Amniotic stem cell (primary cell): ENCODE results near the gene DPYSL4.

Experiments
- DNase-seq: peaks from one replicate; lab custom pipeline; 2025; lab: John Stamatoyannopoulos, UW

The DPYSL4 gene

GRCh38 chr10:132228616-132229015 is 41.9 kb downstream of the DPYSL4 start:
- DNase-seq: no peak

GRCh38 chr10:132229096-132229495 is 42.3 kb downstream of the DPYSL4 start:
- DNase-seq: no peak

GRCh38 chr10:132229834-132230556 is 43.2 kb downstream of the DPYSL4 start:
- no peak for DNase-seq

- no peak for DNase-seq
These were observed 43.9 kb downstream of the DPYSL4 start for GRCh38 chr10:132230557-132231210.

GRCh38 chr10:132231656-132232022 is 44.9 kb downstream of the DPYSL4 start:
- no peak for DNase-seq

- no peak for DNase-seq
These were observed 45.5 kb downstream of the DPYSL4 start for GRCh38 chr10:132232023-132232951.

- DNase-seq: no peak
These were observed 46.2 kb downstream of the DPYSL4 start for GRCh38 chr10:132232981-132233380.

GRCh38 chr10:132233501-132234085 is 46.8 kb downstream of the DPYSL4 start:
- no peak for DNase-seq

GRCh38 chr10:132234860-132235259 is 48.1 kb downstream of the DPYSL4 start:
- no peak for DNase-seq

- no peak for DNase-seq
These were observed 49.4 kb downstream of the DPYSL4 start for GRCh38 chr10:132236161-132236560.

GRCh38 chr10:132236881-132237280 is 50.1 kb downstream of the DPYSL4 start:
- DNase-seq: no peak

GRCh38 chr10:132237396-132237795 is 50.6 kb downstream of the DPYSL4 start:
- DNase-seq: no peak

- no peak for DNase-seq
These were observed 51.1 kb downstream of the DPYSL4 start for GRCh38 chr10:132237871-132238270.

- DNase-seq: no peak
These were observed 51.8 kb downstream of the DPYSL4 start for GRCh38 chr10:132238371-132239125.

GRCh38 chr10:132239126-132240031 is 52.6 kb downstream of the DPYSL4 start:
- DNase-seq: no peak

- no peak for DNase-seq
These were observed 53.4 kb downstream of the DPYSL4 start for GRCh38 chr10:132240156-132240555.

- no peak for DNase-seq
These were observed 53.8 kb downstream of the DPYSL4 start for GRCh38 chr10:132240581-132240980.

- no peak for DNase-seq
These were observed 54.3 kb downstream of the DPYSL4 start for GRCh38 chr10:132241086-132241485.

- no peak for DNase-seq
These were observed 54.7 kb downstream of the DPYSL4 start for GRCh38 chr10:132241496-132241895.

GRCh38 chr10:132242103-132242840 is 55.5 kb downstream of the DPYSL4 start:
- DNase-seq: no peak
